ENCODE data around the gene CRLF3.
"Not testable (repeated sequence)": the region's sequence is repeated elsewhere in the genome, so short reads cannot be mapped to it uniquely, and the experiment has no call there.

Gene CRLF3

GRCh38 chr17:30735644-30736043 lies 88.8 kb downstream of the CRLF3 start:
- DNase-seq = not testable (repeated sequence)

DNA sequence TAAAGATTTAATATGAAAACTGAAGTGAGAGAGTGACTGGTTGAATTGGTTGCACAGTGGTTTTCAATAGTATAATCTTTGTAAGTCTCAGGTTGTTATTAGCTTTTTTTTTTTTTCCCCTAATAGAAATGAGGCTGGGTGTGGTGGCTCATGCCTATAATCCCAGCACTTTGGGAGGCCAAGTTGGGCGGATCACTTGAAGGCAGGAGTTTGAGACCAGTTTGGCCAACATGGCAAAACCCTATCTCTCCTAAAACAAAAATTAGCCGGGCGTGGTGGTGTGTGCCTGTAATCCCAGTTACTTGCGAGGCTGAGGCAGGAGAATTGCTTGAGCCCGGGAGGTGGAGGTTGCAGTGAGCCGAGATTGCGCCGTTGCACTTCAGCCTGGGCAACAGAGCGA lies 89.3 kb downstream of the CRLF3 start:
- not testable (repeated sequence) for DNase-seq

DNA sequence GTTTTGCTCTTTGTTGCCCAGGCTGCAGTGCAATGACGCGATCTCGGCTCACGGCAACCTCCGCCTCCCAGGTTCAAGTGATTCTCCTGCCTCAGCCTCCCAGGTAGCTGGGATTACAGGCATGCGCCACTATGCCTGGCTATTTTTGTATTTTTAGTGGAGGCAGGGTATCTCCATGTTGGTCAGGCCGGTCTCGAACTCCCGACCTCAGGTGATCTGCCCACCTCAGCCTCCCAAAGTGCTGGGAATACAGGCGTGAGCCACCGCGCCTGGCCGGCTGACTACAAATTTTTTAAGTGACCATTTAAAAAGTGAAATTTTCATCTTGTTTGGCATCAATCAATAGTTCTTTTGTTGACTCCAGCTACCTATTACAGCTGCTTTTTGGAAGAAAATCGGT lies 90.3 kb downstream of the CRLF3 start:
- DNase-seq = not testable (repeated sequence)

Measured in fibroblast of skin of abdomen (primary cell).